B cell (primary cell): ENCODE measurements around the gene AK1.

Source experiments
- EZH2 ChIP-seq: IDR thresholded peaks from 2 replicates; pipeline ENCODE4 v1.6.1; 2012; ENCODE audit warnings: borderline replicate concordance, low read depth, mild to moderate bottlenecking, moderate library complexity, low read length; ENCODE audit not compliant: insufficient read depth, poor library complexity, severe bottlenecking
- TF ChIP-seq, protein P1 (sequence below): fragments of 200-600 bp; IDR thresholded peaks from one replicate; pipeline ENCODE4 v1.8.0; 2022; ENCODE audit warnings: antibody characterized with exemption, mild to moderate bottlenecking

DNA sequence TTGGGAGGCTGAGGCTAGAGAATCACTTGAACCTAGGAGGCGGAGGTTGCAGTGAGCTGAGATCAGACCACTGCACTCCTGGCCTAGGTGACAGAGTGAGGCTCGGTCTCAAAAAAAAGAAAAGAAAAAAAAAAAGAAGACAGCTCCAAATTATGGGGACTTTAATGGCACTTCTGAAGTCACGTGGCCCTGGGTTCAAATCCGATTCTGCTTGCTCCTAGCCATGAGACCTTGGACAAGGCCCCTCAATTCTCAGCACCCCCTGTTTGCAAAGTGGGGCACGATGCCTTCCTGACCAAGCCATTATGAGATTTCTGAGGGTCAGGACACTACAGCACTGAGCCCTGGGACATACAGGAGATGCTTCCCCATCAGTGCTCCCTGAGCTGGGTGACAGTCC, 22.0 kb downstream of the AK1 start:
- TF ChIP-seq EZH2 = no peak
- TF ChIP-seq, protein P1, sequence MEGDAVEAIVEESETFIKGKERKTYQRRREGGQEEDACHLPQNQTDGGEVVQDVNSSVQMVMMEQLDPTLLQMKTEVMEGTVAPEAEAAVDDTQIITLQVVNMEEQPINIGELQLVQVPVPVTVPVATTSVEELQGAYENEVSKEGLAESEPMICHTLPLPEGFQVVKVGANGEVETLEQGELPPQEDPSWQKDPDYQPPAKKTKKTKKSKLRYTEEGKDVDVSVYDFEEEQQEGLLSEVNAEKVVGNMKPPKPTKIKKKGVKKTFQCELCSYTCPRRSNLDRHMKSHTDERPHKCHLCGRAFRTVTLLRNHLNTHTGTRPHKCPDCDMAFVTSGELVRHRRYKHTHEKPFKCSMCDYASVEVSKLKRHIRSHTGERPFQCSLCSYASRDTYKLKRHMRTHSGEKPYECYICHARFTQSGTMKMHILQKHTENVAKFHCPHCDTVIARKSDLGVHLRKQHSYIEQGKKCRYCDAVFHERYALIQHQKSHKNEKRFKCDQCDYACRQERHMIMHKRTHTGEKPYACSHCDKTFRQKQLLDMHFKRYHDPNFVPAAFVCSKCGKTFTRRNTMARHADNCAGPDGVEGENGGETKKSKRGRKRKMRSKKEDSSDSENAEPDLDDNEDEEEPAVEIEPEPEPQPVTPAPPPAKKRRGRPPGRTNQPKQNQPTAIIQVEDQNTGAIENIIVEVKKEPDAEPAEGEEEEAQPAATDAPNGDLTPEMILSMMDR = no peak
